Naive thymus-derived CD8-positive, alpha-beta T cell (primary cell): ENCODE data around the gene MBTD1. TPM values are rescaled to one million over a fixed set of nuclear protein-coding genes. Genes with fewer than 3 reads are reported as not detected.

Experiments used
- polyA plus RNA-seq, 3 donors: library from polyadenylated mRNA; unstranded; fragments of 300-500 nt; fragmentation: Illumina TruSeq; gene quantifications; one replicate each; pipeline ENCODE4 v1.2.3, GENCODE V29; 2021
- total RNA-seq, 8 experiments: library from RNA in 2 of 8; stranded (reverse) in 2 of 8; gene quantifications; one replicate each; pipeline ENCODE4 v1.2.3 and lab custom pipeline; 2021 to 2026

Gene MBTD1
- total and polyA plus RNA-seq, 5 experiments from 2014 or later = 4.2 to 39.4 (median 6.4) TPM

Other genes starting within 250 kb of the MBTD1 start
- 10 to 100 TPM; 52.4 to 58.0 TPM for gene SPAG9, start 139.2 kb downstream of the MBTD1 start, total RNA-seq
- gene SPAG9, start 139.2 kb downstream of the MBTD1 start, polyA plus RNA-seq = 1 to 10 TPM; 2.1 to 3.9 (median 2.8) TPM
- 10 to 100 TPM; 15.8 to 20.0 TPM for gene NME1, start 106.5 kb downstream of the MBTD1 start, total RNA-seq
- gene NME1, start 106.5 kb downstream of the MBTD1 start, polyA plus RNA-seq = 10 to 100 TPM; 64.6 to 95.2 (median 82.1) TPM
- 100 to 1,000 TPM; 186 to 198 TPM for gene NME2, start 93.6 kb downstream of the MBTD1 start, total RNA-seq
- 100 to 1,000 TPM; 286 to 385 (median 338) TPM for gene NME2, start 93.6 kb downstream of the MBTD1 start, polyA plus RNA-seq
- 10 to 100 TPM; 46.1 to 49.3 TPM for gene UTP18, start 497 bp upstream of the MBTD1 start, total RNA-seq
- gene UTP18, start 497 bp upstream of the MBTD1 start, polyA plus RNA-seq = 10 to 100 TPM; 42.5 to 70.8 (median 54.4) TPM